OCI-LY3 (cell line): ENCODE data around the gene AP1S3.

ENCODE experiments used
- CTCF ChIP-seq: fragments of 200-600, 300-600 bp; sonication (generic); IDR thresholded peaks from 2 replicates; pipeline ENCODE4 v1.5.1; 2014; ENCODE audit warnings: antibody characterized with exemption, low read length, low read depth
- EZH2phosphoT487 ChIP-seq: fragments of 200-600 bp; shearing (Covaris generic); IDR thresholded peaks from 2 replicates; pipeline ENCODE4 v1.6.1; 2018; ENCODE audit warnings: antibody characterized with exemption, mixed run types, low read depth

GRCh38 chr2:223732346-223732745 lies 105.0 kb downstream of the AP1S3 start:
- TF ChIP-seq CTCF: no peak
- no peak for TF ChIP-seq EZH2phosphoT487
